Neutrophil (primary cell): Measurements from ENCODE around the gene YPEL2.

Experiments used
- H3K27ac ChIP-seq: fragments of 200-600 bp; sonication (generic); 2 replicates; pipeline ENCODE4 v1.5.1; 2016; ENCODE audit warnings: mild to moderate bottlenecking, moderate library complexity
- H3K27me3 ChIP-seq: fragments of 200-600 bp; sonication (generic); 2 replicates; pipeline ENCODE4 v1.6.0; 2016; ENCODE audit warnings: mild to moderate bottlenecking
- H3K36me3 ChIP-seq: fragments of 200-600 bp; sonication (generic); 2 replicates; pipeline ENCODE4 v1.5.1; 2017
- H3K4me1 ChIP-seq, 2 experiments: fragments of 200-600 bp in 1 of 2; sonication (generic) in 1 of 2; 1 replicate in 1 of 2; 2 replicates in 1 of 2; pipeline versions ENCODE4 v1.5.1 to v1.6.1; 2013 to 2016; ENCODE audit warnings: low read depth in 1 of 2, low read length in 1 of 2, mild to moderate bottlenecking in 1 of 2, moderate library complexity in 1 of 2; ENCODE audit not compliant: control insufficient read depth in 1 of 2, insufficient read depth in 1 of 2
- H3K4me3 ChIP-seq, 2 experiments: fragments of 200-600 bp in 1 of 2; sonication (generic) in 1 of 2; 1 replicate in 1 of 2; 2 replicates in 1 of 2; pipeline ENCODE4 v1.5.1; 2013 to 2016; ENCODE audit warnings: low read depth in 1 of 2, low read length in 1 of 2, mild to moderate bottlenecking in 1 of 2, moderate library complexity in 1 of 2
- H3K9me3 ChIP-seq: fragments of 200-600 bp; sonication (generic); 2 replicates; pipeline ENCODE4 v1.5.1; 2016
- CTCF ChIP-seq: fragments of 200-600 bp; sonication (generic); IDR thresholded peaks from 2 replicates; pipeline ENCODE4 v1.5.1; 2016; ENCODE audit warnings: antibody characterized with exemption

YPEL2 gene

GRCh38 chr17:59347975-59348391 lies 16.5 kb downstream of the YPEL2 start:
- Histone ChIP-seq H3K27me3 (no peaks in the 10 kb centered on the region), H3K9me3 (no peaks in the 10 kb centered on the region), H3K36me3 (peaks cover 5% of the 10 kb centered on the region), H3K4me3 (no peak overlapping the region), H3K27ac (no peak overlapping the region), H3K4me1 (peaks cover 7 to 8% of the 10 kb centered on the region in 2 experiments)
- no peak for TF ChIP-seq CTCF

GRCh38 chr17:59349178-59349577 lies 17.7 kb downstream of the YPEL2 start:
- H3K4me1 ChIP-seq: peaks cover 7 to 8% of the 10 kb centered on the region in 2 experiments
- no peak for TF ChIP-seq CTCF
- H3K9me3 ChIP-seq: no peaks in the 10 kb centered on the region

DNA sequence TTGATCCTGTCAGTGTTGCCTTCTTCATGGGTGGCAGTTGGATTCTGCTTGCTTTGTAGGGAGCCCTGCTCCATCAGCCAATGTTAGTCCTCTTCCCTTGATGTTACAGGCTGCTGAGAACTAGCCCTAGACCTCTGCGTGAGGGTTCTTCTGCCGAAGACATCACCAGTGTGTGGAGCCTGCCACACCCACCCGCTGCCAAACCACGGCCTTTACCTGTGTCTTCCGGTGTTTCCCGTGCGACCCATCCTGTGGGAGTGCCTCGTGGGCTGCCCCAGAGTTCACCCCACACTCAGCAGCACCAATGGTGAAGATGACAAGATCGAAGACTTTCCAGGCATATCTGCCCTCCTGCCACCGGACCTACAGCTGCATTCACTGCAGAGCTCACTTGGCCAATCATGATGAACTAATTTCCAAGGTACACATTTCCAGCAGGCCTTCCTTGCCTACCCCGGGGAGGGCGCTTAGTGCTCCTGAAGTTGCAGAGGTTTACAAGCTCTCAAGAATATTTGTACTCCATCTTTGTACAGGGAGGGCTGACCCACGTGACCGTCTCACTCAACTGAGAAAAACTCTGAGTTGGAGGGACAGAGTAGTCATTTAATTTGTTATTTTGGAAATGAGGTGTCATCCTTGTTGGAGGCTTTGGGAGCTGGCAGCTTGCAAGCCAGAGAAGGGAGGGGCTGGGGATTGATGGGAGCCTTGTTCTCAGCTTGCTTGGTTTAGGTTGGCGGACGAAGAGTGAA lies 21.8 kb downstream of the YPEL2 start:
- Histone ChIP-seq H3K4me3 (no peak overlapping the region), H3K27ac (no peak overlapping the region), H3K4me1 (peaks cover under 1 to 5% of the 10 kb centered on the region in 2 experiments), H3K27me3 (no peaks in the 10 kb centered on the region), H3K9me3 (no peaks in the 10 kb centered on the region), H3K36me3 (peaks cover 22% of the 10 kb centered on the region)
- no peak for TF ChIP-seq CTCF

More at GRCh38 chr17:59349178-59349577, 17.7 kb downstream of the YPEL2 start:
- Histone ChIP-seq H3K27me3 (no peaks in the 10 kb centered on the region), H3K27ac (no peak overlapping the region), H3K36me3 (peaks cover 14% of the 10 kb centered on the region), H3K4me3 (no peak overlapping the region)

- peaks cover 22% of the 10 kb centered on the region for H3K36me3 ChIP-seq
- H3K27ac ChIP-seq: no peak overlapping the region
- no peaks in the 10 kb centered on the region for H3K27me3 ChIP-seq
- no peak for TF ChIP-seq CTCF
- H3K4me3 ChIP-seq: no peak overlapping the region
- H3K9me3 ChIP-seq: no peaks in the 10 kb centered on the region
- peaks cover 0 to 5% of the 10 kb centered on the region in 2 experiments for H3K4me1 ChIP-seq
Observed at GRCh38 chr17:59353936-59354755, 22.7 kb downstream of the YPEL2 start.

- no peak for TF ChIP-seq CTCF
- no peak overlapping the region for H3K4me3 ChIP-seq
- peaks cover 0 to 5% of the 10 kb centered on the region in 2 experiments for H3K4me1 ChIP-seq
- H3K36me3 ChIP-seq: peaks cover 23% of the 10 kb centered on the region
- H3K27me3 ChIP-seq: no peaks in the 10 kb centered on the region
- H3K27ac ChIP-seq: no peak overlapping the region
- H3K9me3 ChIP-seq: no peaks in the 10 kb centered on the region
Observed at GRCh38 chr17:59355030-59355701, 23.7 kb downstream of the YPEL2 start.
